Activated CD4-positive, alpha-beta T cell treated with anti-CD3 and anti-CD28 coated beads for 36 hours (primary cell): ENCODE data around the gene FEZF1. TPM values are rescaled to one million over a fixed set of nuclear protein-coding genes. Genes with fewer than 3 reads are reported as not detected.

ENCODE experiments used
- ATAC-seq: fragments of 200-7000 bp; cut with Tn5 transposase; one replicate; pipeline ENCODE4 v1.10.0; 2021; ENCODE audit warnings: mild to moderate bottlenecking, moderate library complexity
- CTCF ChIA-PET: fragments of 350-600 bp; sonication (Branson Sonifier 250); formaldehyde crosslinking; loops from one replicate; lab custom pipeline; 2021; ENCODE audit warnings: antibody characterized with exemption; lab: Charles Lee
- POLR2A ChIA-PET: fragments of 350-600 bp; sonication (Branson Sonifier 250); formaldehyde crosslinking; loops from one replicate; lab custom pipeline; 2021; ENCODE audit warnings: antibody characterized with exemption, inconsistent platforms; lab: Charles Lee
- DNase-seq: peaks from one replicate; pipeline ENCODE4 v3.0.0-alpha.2; 2020
- H3K27ac Mint-ChIP-seq: one replicate; pipeline ENCODE4 v1.8.0; 2021; ENCODE audit warnings: mixed read lengths
- H3K27me3 Mint-ChIP-seq: one replicate; pipeline ENCODE4 v1.8.0; 2021; ENCODE audit warnings: mixed read lengths
- H3K36me3 Mint-ChIP-seq: one replicate; pipeline ENCODE4 v1.8.0; 2021; ENCODE audit warnings: low read depth, mixed read lengths
- H3K4me1 Mint-ChIP-seq: one replicate; pipeline ENCODE4 v1.8.0; 2021; ENCODE audit warnings: mixed read lengths
- H3K4me3 Mint-ChIP-seq: one replicate; pipeline ENCODE4 v1.8.0; 2021; ENCODE audit warnings: mild to moderate bottlenecking, moderate library complexity, mixed read lengths
- H3K9me3 Mint-ChIP-seq: one replicate; pipeline ENCODE4 v1.8.0; 2021; ENCODE audit warnings: low read depth, mixed read lengths
- intact Hi-C, 2 experiments: fragments of 100-400 bp; cut with DNase I in 1 of 2; cut with micrococcal nuclease in 1 of 2; formaldehyde crosslinking; loops; one replicate each; pipeline versions ENCODE4 v1.14.2 to v1.15.1; 2022 to 2024; cut with DNase I, micrococcal nuclease
- total RNA-seq, 2 experiments: library from RNA; stranded (reverse); gene quantifications; one replicate each; pipeline ENCODE4 v1.2.3, GENCODE V29; 2021

The FEZF1 gene
- total RNA-seq, 2 experiments from 2014 or later, result not detected

- POLR2A ChIA-PET, result no interaction called here
- intact Hi-C loops, result no loop called here
- Mint-ChIP-seq H3K9me3 (peaks cover 2% of the 10 kb centered on the region), H3K4me1 (no peaks in the 10 kb centered on the region), H3K4me3 (no peak overlapping the region), H3K27me3 (peaks cover 6% of the 10 kb centered on the region), H3K27ac (no peak overlapping the region), H3K36me3 (no peaks in the 10 kb centered on the region)
- DNase-seq (no peak), ATAC-seq (no peak)
- CTCF ChIA-PET, result no interaction called here
These were observed 44.2 kb downstream of the FEZF1 start for GRCh38 chr7:122260336-122260735.

- DNase-seq (no peak), ATAC-seq (no peak)
- H3K36me3 Mint-ChIP-seq, result no peaks in the 10 kb centered on the region
- H3K27ac Mint-ChIP-seq, result no peak overlapping the region
- no peaks in the 10 kb centered on the region for H3K4me1 Mint-ChIP-seq
- POLR2A ChIA-PET, result no interaction called here
- H3K4me3 Mint-ChIP-seq, result no peak overlapping the region
- peaks cover 4% of the 10 kb centered on the region for H3K27me3 Mint-ChIP-seq
- CTCF ChIA-PET, result no interaction called here
- H3K9me3 Mint-ChIP-seq, result no peaks in the 10 kb centered on the region
- intact Hi-C loops, result no loop called here
These were observed 45.6 kb downstream of the FEZF1 start for GRCh38 chr7:122258971-122259370.

GRCh38 chr7:122257056-122257455 is 47.5 kb downstream of the FEZF1 start:
- intact Hi-C loops, result no loop called here
- Mint-ChIP-seq H3K27me3 (peaks cover 4% of the 10 kb centered on the region), H3K4me1 (no peaks in the 10 kb centered on the region), H3K4me3 (no peak overlapping the region), H3K27ac (no peak overlapping the region), H3K36me3 (no peaks in the 10 kb centered on the region), H3K9me3 (no peaks in the 10 kb centered on the region)
- no peak for DNase-seq
- CTCF ChIA-PET, result no interaction called here
- POLR2A ChIA-PET, result no interaction called here
- ATAC-seq, result no peak

GRCh38 chr7:122256046-122256445 is 48.5 kb downstream of the FEZF1 start:
- ATAC-seq, result no peak
- H3K27me3 Mint-ChIP-seq, result no peaks in the 10 kb centered on the region

GRCh38 chr7:122255454-122255853 is 49.1 kb downstream of the FEZF1 start:
- no peak overlapping the region for H3K27ac Mint-ChIP-seq
- H3K4me1 Mint-ChIP-seq, result no peaks in the 10 kb centered on the region
- H3K36me3 Mint-ChIP-seq, result no peaks in the 10 kb centered on the region
- intact Hi-C loops, result no loop called here
- no peak overlapping the region for H3K4me3 Mint-ChIP-seq
- H3K27me3 Mint-ChIP-seq, result no peaks in the 10 kb centered on the region
- no peaks in the 10 kb centered on the region for H3K9me3 Mint-ChIP-seq
- ChIA-PET CTCF (no interaction called here), POLR2A (no interaction called here)
- DNase-seq (no peak), ATAC-seq (no peak)

More at GRCh38 chr7:122256046-122256445, 48.5 kb downstream of the FEZF1 start:
- Mint-ChIP-seq H3K9me3 (no peaks in the 10 kb centered on the region), H3K27ac (no peak overlapping the region), H3K4me1 (no peaks in the 10 kb centered on the region), H3K4me3 (no peak overlapping the region), H3K36me3 (no peaks in the 10 kb centered on the region)
- CTCF ChIA-PET, result no interaction called here
- POLR2A ChIA-PET, result no interaction called here
- intact Hi-C loops, result no loop called here
- no peak for DNase-seq

Other genes starting within 250 kb of the FEZF1 start
- gene AASS, start 160.5 kb downstream of the FEZF1 start, total RNA-seq, result 1 to 10 TPM; 2.1 TPM